Hindlimb muscle (tissue), 1 donor: ENCODE data around the gene MTFR1L. TPM values are rescaled to one million over a fixed set of nuclear protein-coding genes. Genes with fewer than 3 reads are reported as not detected.
A peak's percentile ranks its signal among the peaks of the same experiment; 100 is the strongest.

Source experiments
- DNase-seq: peaks from one replicate; pipeline ENCODE4 v3.0.0-alpha.2; 2013
- polyA plus RNA-seq: library from polyadenylated mRNA; unstranded; fragments of 120-200 nt; gene quantifications from one replicate; pipeline ENCODE4 v1.2.1, GENCODE V29; 2013; ENCODE audit not compliant: insufficient read length

MTFR1L gene
- 70.6 TPM for polyA plus RNA-seq

DNA sequence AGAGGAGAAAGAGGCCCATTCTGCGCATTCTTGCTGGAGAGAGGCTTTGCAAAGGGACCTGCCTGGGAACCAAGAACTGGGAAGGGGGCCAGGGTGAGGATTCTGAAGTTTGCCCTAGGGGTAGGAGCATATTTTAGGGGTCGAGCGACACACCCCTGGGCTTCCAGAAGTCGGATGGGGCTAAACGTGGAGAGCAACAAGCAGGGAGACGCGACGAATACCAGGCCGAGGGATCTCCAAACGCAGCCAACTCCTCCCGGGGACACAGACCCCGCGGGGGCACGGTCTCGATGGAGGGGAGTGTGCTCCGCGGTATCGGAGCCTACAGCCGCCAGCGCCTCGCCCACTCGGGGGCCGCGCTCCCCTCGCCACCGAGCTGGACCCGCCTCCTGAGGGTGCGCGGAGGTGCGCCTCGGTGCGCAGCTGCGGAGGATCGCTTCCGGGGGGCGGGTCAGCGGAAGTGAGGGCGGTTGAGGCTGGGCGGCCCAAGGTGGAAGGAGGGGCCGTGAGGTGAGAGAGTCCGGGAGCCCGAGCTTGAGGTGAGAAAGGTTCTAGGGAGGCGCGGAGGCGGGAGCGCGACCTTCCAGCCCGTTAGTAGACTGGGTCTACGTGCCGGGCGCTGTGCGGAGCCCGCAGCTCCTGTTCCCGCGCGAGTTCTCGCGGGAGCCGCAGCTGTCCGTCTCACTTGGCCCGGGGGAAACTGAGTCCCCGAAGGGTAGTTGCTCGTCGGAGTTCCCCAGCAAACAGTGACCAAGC lies at the start of gene MTFR1L:
TSS of gene MTFR1L (plus strand) at position 464 of the 756 bp plus-strand sequence. CDS start 3,151 bp downstream, outside the sequence.
- DNase-seq, result peak; percentile 89

DNA sequence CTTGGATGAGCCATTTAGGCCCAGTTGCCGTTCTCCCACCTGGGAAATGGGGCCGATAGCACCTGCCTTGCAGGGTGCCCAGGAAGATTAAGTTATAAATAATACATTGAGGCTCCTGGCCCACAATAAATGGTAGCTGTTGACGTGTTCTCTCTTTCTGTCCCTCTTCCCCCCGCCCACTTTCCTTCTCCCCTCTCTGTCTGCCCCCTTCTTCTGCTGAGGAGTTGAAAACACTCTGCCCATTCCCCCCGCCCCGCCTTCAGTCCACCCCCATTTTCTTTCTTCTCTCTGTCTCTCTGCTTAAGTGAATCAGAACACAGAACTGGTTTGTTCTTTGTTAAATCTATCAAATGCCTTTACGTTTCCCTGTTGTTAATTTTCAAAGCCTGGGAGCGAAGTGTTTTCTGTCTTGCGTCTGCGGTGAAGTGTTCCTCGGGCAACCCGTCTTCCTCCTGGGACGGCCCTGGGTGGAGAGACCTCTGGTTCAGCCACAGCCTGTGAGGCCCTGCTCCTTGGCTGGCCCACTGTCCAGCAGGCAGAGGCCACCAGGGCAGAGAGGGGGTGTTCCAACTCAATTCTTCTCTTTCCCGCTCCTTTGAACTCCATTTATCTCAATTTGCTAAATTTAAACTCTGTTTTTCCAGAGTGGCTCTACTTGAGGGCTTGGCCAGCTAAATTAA lies 49.1 kb upstream of the MTFR1L start:
- DNase-seq, result no peak

DNA sequence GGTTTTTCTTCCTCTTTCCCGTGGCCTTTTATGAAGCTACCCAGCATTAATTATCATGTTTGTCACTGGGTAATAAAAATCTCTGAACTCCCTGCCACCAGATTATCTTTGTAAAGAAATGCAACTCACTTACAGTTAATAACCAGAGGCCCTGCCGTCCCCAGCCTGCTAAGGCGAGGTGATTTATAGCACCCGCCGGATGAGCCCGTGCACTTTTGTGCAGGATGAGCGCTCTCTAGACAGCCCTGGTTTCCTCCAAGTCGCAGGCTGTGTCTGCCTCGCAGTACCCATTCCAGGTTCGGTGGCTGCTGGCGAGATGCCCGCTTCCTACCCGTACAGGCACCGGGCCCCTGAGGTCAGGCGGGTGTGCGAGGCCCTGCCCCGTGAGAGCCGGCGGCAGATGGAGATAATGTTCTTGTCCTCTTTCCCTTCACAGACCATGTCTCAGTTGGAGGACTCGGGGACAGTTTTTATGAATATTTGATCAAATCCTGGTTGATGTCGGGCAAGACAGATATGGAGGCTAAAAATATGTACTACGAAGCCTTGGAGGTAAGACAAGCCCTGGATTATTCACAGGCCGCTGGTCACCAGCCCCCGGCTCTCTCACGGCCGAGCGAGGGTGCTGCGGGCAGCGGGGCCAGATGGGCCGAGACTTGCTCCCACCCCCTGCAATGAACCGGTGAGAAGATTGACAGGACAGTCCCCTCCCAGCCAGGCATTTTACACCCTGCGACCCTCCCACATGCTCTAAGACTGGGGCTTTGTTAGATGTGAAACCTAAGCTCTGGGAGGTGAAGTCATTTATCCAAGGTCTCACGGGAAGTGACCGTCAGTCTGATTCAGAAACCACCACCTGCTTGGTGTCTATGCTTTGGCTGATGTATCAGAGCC lies 48.3 kb upstream of the MTFR1L start:
- no peak for DNase-seq

DNA sequence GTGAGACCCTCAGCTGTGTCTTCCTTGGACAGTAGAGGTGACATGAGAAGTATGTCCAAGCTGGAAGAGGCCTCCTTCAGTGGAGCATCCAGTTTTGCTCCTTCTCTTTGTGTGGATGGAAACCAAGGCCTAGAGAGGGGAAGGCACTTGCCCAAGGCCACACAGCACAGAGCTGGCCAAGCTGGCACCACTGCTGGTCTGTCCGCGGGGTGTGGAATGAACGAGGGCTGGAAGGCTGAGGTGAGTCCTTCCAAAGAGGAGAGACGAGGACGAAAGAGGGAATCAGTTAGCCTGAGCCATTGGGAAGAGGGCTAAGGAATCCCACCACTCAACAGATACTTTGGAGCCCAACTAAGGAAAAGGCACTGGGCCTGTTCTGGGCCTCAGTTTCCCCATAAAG lies 47.6 kb upstream of the MTFR1L start:
- no peak for DNase-seq

DNA sequence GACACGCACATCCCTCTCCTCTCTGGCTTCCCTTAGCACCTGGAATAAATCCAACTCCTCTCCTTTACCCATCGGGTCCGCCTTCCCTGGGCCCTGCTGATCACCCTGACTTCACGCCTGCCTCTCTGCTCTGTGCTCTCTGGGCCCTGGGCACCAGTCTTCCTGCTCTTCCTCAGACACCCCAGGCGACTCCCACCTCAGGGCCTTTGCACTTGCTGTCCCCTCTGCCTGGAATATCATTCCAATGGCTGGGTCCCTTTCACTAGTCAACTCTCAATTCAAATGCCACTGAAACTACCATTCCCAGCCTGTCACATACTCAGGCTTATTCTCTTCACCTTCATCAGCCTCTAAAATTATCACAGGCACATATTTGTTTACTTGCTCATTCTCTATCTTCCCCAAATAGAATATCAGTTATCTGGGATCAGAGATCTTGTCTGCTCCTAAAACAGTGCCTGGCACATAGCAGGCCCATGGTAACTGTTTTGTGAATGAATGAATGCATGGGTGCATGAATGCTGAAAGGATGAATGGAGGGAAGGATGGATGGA lies 47.0 kb upstream of the MTFR1L start:
- DNase-seq, result no peak

DNA sequence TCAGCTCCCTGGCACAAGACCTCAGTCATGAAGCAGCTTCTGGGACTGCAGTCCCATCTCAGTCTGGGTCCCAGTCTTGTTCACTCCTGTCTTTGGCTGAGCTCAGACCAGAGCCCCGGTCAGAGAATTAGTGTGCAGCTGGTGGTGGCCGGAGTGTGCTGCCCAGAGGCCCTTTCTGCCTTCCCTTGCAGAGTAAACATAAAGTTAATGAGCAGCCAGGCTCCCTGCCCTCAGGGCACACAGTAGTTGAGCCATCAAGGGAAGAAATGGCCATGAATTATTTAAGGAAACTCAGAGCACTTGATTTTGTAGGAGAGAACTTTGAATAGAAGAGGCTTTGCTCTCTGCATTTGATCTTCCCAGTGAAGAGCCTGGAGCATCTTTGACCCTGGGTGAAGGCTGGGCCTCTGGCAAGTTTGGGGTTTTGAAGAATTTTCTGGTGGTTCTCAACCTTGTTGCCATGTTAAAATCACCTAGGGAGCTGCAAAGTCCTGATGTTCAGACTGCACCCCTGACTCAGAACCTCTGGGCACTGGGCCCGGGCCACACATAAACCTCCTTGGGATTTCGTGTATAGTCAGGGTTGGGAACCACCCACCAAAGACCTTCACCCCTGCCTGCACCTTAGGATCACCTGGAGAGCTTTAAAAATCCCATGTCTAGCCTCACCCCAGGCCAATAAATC lies 46.2 kb upstream of the MTFR1L start:
- no peak for DNase-seq

DNA sequence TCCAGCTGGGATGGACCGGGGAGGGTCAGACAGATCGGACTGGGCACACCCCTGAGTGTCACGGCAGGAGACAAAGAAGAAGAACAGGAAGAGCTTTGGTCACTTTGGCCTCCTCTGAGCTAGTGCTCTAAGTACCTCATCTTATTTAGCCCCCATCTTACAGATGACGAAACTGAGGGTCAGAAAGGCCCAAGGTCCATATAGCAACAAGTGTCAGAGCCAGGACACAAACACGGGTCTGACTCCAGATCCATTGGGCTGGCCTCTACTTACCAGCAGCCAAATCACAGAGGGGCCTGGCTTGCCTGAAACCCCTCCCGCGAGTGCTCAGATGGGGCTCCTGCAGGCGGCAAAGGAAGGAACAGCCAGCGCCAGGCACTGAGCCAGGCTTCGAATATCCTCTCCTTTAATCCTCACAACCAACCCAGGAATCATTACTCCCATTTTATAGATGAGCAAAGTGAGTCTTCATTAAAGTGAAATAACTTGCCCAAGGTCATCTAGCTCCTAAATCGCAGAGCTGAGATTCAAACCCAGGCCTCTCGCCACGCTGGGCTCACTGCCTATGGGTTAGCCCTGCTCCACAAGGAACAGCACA lies 45.4 kb upstream of the MTFR1L start:
- no peak for DNase-seq

DNA sequence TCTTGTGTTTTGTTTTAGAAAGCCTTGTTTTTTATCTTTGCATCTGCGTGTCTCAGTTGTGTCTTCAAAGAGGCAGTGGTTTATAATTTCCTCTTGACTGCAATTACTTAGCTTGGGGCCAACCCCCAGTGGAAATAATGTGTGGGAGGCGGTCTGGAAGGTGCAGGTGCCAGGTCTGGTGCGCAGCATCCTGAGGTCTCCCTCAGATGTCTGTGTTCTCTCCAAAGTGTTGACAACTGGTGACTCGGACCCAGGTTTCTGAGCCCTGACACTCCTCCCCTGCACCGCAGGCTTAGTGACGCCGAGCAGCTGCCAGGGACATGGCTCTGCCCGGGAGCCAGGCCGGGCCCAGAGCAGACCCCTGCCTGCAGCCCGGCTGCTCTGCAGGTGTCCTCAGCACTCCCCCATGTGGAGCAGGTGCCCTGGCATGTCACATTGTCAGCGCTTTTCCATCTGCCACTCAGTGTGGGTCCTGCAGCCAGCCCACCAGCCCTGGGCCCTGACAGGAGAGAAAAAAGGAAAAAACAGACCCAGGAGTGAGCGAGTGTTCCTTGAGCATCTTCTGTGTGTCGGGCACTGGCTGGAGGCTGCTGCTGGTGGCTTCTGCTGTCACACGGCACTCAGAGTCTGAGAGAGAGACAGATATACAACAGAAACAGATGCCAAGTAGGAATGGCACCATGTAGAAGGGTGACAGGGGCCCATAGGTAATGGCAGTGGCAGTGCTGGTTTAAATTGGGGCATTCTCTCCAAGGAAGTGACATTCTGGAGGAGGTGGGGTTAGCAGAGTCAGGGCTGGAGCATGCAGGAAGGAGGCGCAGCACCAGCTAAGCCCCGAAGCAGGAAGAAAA lies 44.6 kb upstream of the MTFR1L start:
- no peak for DNase-seq

DNA sequence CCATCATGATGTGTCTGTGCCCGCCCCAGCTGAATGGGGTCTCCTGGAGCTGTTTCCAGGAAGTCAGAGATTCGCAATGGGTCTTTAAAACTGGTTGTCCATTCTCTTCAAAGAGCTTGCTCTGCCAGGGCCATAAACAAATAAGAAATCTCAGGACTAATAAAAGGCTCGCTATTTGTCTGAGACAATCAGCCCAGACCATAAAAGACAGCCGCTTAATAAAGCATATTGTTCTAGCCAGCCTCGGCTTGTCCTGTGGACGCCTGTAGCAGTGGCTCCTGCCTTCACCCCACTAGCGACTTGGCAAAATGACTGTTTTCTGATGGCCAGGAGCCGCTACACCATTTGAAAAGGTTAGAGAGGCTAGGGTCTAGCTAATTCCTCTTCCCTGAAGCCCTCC lies 40.4 kb upstream of the MTFR1L start:
- no peak for DNase-seq

DNA sequence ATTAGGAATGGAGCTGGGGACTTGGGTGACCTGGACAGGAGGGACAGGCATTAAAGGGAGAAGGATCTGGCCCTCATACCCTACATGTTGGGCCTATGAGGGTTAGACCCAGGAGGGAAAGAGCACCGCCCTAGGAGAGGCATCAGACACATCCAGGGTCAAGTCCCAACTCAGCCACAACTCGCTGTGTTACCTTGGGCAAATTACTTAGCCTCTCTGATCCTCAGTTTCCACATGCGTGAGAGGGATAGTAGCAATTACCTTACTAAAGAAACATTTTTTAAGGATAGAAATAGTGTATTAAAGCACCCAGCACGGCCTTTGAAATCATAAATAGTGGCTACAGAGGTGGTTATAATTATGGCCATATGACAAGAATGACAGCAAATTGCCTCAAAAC lies 39.9 kb upstream of the MTFR1L start:
- DNase-seq, result no peak

DNA sequence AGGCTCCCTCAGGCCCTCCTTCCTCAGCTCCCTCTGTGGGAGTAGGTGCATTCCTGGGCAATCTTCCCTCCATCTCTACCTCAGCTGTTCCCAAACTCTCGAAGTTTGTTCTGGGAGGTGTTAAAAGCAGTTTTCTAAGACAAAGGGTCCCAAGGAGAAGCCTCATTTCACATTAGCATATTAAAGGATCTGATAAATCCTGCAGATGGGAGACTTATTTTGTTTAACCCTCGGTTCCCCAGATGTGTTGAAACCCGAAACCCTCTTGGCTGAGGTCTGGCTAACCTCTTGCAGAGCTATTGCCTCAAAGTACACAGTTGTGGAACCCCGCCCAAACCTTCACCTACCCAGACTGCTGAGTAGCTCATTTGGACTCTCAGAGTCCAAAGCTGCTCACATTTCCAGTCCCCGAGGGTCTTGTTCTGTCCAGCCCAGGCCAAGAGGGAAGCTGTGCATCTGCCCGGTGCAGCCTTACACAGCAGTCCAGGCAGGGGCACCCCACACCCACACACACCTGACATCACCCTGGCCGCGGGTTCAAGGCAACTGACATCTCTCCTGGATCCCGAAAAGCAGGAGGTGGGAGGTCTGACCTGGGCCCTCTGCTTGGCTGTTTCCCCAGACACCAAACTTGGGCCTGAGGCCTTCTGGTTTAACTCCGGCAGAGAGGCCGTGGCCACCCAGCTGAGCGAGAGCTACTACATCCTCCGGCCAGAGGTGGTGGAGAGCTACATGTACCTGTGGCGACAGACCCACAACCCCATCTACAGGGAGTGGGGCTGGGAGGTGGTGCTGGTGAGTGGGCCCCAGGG lies 39.2 kb upstream of the MTFR1L start:
- no peak for DNase-seq

DNA sequence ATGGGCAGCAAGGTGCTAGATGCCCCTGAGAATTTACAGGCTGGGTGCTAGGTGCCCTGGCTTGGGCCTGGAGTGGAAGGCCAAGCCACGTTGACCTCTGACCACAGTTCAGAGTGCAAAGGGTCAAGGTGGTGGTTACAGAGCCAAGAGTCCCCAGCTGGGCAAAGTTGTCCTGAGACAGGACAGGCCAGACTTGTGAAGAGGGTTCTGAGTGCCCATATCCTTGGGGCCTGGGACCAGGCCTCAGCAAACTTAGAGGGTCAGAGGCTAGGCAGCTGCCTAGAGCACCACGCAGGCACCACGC lies 38.7 kb upstream of the MTFR1L start:
- DNase-seq, result no peak

DNA sequence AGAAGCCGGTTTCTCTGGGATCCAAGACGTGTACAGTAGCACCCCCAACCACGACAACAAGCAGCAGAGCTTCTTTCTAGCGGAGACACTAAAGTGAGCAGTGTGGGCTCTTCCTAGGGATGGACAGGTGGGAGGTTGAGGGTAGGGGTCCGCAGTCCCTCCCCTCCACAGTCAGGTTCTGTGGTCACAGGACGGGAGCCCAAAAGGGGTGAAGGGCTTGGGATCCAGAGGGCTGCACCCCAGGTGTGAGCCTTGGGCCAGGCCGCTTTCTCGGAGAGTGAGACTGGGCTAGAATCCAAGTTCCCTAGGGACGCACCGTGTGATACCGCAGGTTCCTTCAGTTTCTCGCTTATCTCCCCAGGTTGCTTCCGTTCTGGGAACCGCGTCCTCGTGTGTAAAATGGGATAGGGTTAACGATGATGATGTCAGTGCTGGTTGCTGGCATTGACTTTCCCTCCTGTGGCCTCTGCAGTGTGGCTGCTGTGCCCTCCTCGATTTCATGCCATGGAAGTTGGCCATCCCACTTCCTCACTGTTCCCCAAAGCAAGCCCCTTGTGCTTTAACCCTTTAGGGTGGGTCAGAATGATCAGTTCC lies 37.0 kb upstream of the MTFR1L start:
- DNase-seq, result no peak

DNA sequence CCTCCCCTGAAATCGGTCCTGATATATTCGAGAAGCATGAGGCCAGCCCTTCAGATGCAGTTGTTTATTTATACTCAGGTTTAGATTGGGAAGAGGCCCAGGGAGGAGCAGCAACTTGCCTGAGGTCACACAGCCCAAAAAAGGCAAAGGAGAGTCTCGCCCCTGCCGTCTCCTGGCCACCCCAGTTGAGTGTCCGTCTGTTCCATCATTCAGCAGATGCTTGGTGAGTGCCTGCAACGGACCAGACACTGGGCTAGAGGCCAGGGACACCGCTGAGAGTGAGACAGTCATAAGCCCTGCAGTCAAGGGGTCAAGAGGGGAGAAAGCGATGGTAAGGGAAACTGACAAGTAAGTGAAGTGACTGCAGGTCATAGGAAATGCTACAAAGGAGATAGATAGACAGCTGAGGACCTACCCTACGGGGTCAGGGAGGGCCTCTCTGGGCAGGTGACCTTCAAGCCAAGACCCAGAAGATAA lies 35.1 kb upstream of the MTFR1L start:
- DNase-seq, result no peak

DNA sequence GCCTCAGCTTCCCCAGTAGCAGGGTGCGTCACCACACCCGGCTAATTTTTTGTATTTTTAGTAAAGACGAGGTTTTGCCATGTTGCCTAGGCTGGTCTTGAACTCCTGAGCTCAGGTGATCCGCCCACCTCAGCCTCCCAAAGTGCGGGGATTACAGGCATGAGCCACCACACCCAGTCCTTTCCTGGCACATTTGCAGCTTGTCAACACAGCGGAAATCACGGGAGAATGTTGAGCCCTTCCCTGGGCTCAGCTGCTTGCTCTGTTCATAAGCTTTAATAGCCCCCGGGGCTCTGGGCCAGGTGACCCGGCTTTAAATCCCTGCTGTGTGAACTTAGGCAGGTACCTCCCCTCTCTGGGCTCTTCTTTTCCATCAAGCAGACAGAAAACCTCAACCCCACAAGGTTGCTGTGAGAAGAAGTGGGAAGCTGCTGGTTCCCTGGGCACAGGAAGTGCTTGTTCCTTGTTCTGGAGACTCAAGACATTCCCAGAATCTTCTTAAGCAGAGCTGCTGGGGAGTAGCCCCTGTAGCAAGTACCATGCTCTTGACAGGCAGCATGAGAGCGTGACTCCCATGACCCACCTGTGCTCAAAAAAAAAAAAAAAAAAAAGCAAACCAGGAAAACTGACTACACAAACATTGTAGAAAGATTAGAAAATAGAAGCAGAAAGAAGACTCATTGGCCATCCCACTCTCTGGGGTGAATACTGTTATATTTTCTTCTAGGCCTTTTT lies 34.3 kb upstream of the MTFR1L start:
- DNase-seq, result no peak

DNA sequence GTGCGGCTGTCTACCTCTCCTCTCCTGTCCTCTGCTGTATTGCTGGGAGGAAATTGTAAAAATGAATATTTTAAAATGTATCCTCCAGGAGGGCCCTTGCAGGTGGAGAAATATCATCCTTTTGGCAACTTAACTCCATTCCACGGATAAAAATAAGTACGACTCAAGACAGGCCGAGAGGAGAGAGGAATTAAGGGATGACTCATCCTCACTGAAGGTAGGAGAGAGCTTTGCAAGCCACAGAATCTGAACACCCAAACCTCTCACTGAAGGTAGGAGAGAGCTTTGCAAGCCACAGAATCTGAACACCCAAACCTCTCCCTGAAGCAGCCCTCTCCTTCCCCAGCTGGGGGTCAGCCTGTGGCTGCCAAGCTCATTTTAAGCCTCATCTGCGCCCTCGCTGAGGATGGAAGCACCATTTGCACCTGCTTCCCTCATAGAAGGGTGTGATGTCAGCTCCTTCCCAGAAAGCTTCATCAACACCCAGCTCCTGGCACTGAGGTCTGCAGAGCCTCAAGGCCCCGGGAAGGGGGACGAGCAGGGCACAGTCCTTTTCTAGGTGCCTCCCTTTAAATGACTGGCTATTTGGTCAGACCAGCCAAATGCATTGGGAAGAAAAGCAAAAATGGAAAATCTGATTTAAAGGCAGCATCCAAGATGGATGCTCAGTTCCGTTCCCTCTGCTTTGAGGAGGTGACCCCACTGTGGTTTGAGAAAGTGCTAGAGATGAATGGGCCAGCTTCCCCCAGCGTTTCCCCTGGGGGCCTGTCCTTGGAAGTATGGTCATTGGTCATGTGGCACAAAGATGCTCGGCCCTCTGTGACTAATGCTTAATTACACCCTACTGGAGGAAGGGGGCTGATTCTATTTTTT lies 32.6 kb upstream of the MTFR1L start:
- no peak for DNase-seq

DNA sequence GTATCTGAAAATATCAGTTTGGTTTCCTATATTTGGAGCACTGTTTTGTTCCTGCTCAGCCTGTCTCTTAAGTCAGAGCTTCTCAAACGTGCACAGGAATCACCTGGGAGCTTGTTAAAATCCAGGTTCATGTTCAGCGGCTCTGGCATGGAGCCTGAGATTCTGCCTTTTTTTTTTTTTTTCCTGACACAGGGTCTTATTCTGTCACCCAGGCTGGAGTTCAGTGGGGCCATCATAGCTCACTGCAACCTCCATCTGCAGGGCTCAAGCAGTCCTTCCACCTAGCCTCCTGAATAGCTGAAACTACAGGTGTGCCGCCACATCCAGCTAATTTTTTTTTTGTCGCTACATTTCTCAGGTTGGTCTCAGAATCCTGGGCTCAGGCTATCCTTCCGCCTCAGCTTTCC lies 32.0 kb upstream of the MTFR1L start:
- DNase-seq, result no peak

DNA sequence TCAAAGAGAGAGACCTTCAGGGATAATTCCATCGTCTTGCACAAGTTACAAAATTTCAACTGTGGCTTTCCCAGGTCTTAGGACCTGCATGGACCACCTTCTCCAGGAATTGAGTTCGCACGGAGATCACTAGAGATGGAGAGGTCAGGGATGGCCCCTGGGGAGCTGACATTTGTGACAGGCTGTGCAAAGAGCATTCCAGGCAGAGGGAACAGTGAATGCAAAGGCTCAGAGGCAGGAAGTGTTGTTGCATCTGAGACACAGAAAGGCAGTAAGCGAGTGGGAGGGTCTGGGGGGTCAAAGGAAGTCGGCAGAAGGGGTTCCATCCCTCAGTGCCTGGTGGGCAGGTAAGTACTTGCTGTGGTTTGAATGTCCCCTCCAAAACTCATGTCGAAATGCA lies 29.3 kb upstream of the MTFR1L start:
- no peak for DNase-seq
